ENCODE measurements around the gene KAZN.
"Not testable (repeated sequence)": the region's sequence is repeated elsewhere in the genome, so short reads cannot be mapped to it uniquely, and the experiment has no call there.

The KAZN gene

GRCh38 chr1:14598498-14599182 is at the start of gene KAZN:
Gene KAZN (plus strand): TSS chr1:14598685.
- no peak for DNase-seq (ENCODE audit: low read depth in 2 of 2)

GRCh38 chr1:14549897-14550620 is 48.4 kb upstream of the KAZN start:
- no peak for DNase-seq (ENCODE audit: low read depth in 2 of 2)

GRCh38 chr1:14551386-14551785 is 47.1 kb upstream of the KAZN start:
- no peak for DNase-seq (ENCODE audit: low read depth in 2 of 2)

GRCh38 chr1:14552246-14552965 is 46.1 kb upstream of the KAZN start:
- DNase-seq (ENCODE audit: low read depth in 2 of 2), result no peak

GRCh38 chr1:14553711-14554110 is 44.8 kb upstream of the KAZN start:
- DNase-seq (ENCODE audit: low read depth in 2 of 2), result no peak

- no peak for DNase-seq (ENCODE audit: low read depth in 2 of 2)
These were observed 43.4 kb upstream of the KAZN start for GRCh38 chr1:14555091-14555490.

- DNase-seq (ENCODE audit: low read depth in 2 of 2), result no peak
These were observed 37.3 kb upstream of the KAZN start for GRCh38 chr1:14561014-14561693.

GRCh38 chr1:14565090-14565489 is 33.4 kb upstream of the KAZN start:
- DNase-seq (ENCODE audit: low read depth in 2 of 2), result no peak

GRCh38 chr1:14567056-14567455 is 31.4 kb upstream of the KAZN start:
- no peak for DNase-seq (ENCODE audit: low read depth in 2 of 2)

GRCh38 chr1:14567903-14568302 is 30.6 kb upstream of the KAZN start:
- no peak for DNase-seq (ENCODE audit: low read depth in 2 of 2)

GRCh38 chr1:14568716-14569355 is 29.6 kb upstream of the KAZN start:
- DNase-seq (ENCODE audit: low read depth in 2 of 2), result peak; percentile 68 to 74

- DNase-seq (ENCODE audit: low read depth in 2 of 2), result peak; percentile 91 to 94
These were observed 28.0 kb upstream of the KAZN start for GRCh38 chr1:14570514-14570913.

- DNase-seq (ENCODE audit: low read depth in 2 of 2), result no peak
These were observed 26.4 kb upstream of the KAZN start for GRCh38 chr1:14571810-14572767.

- DNase-seq (ENCODE audit: low read depth in 2 of 2), result no peak
These were observed 25.6 kb upstream of the KAZN start for GRCh38 chr1:14572861-14573260.

GRCh38 chr1:14576155-14576554 is 22.3 kb upstream of the KAZN start:
- no peak for DNase-seq (ENCODE audit: low read depth in 2 of 2)

- DNase-seq (ENCODE audit: low read depth in 2 of 2), result no peak
These were observed 21.2 kb upstream of the KAZN start for GRCh38 chr1:14577261-14577660.

- DNase-seq (ENCODE audit: low read depth in 2 of 2), result no peak
These were observed 20.3 kb upstream of the KAZN start for GRCh38 chr1:14578156-14578555.

- DNase-seq (ENCODE audit: low read depth in 2 of 2), result not testable (repeated sequence)
These were observed 18.2 kb upstream of the KAZN start for GRCh38 chr1:14580295-14580694.

GRCh38 chr1:14580986-14581385 is 17.5 kb upstream of the KAZN start:
- DNase-seq (ENCODE audit: low read depth in 2 of 2), result no peak

- DNase-seq (ENCODE audit: low read depth in 2 of 2), result no peak
These were observed 14.7 kb upstream of the KAZN start for GRCh38 chr1:14583788-14584187.

- no peak for DNase-seq (ENCODE audit: low read depth in 2 of 2)
These were observed 12.8 kb upstream of the KAZN start for GRCh38 chr1:14585728-14586127.
